Epithelial cell of proximal tubule (primary cell): ENCODE measurements around the gene SEMA4A. TPM values are rescaled to one million over a fixed set of nuclear protein-coding genes. Genes with fewer than 3 reads are reported as not detected.
A peak's percentile ranks its signal among the peaks of the same experiment; 100 is the strongest.
"Not testable (repeated sequence)": the region's sequence is repeated elsewhere in the genome, so short reads cannot be mapped to it uniquely, and the experiment has no call there.

Experiments used
- DNase-seq: peaks from one replicate; pipeline ENCODE4 v3.0.0-alpha.2; 2011; ENCODE audit warnings: low read depth
- H3K4me3 ChIP-seq: 2 replicates; pipeline ENCODE4 v1.5.1; 2011; ENCODE audit warnings: low read depth, mild to moderate bottlenecking, low read length
- CTCF ChIP-seq: conservative IDR thresholded peaks from 2 replicates; pipeline ENCODE4 v1.5.1; 2012; ENCODE audit warnings: low read depth, mild to moderate bottlenecking, low read length
- total RNA-seq: library from RNA; depleted of rRNA; stranded (reverse); fragments of >200 nt; gene quantifications from 2 replicates; pipeline ENCODE4 v1.2.3, GENCODE V29; 2015

Gene SEMA4A
- total RNA-seq, 1 donor from 2014 or later, result 3.5 TPM

GRCh38 chr1:156121457-156121856 lies 31.9 kb upstream of the SEMA4A start:
- no peak for TF ChIP-seq CTCF
- H3K4me3 ChIP-seq, result peak overlapping the region; percentile 6
- DNase-seq, result no peak

GRCh38 chr1:156122086-156122485 lies 31.3 kb upstream of the SEMA4A start:
- no peak for DNase-seq
- H3K4me3 ChIP-seq, result peak overlapping the region; percentile 41
- TF ChIP-seq CTCF, result no peak

GRCh38 chr1:156122519-156123355 lies 30.6 kb upstream of the SEMA4A start:
- no peak for TF ChIP-seq CTCF
- H3K4me3 ChIP-seq, result peak overlapping the region; percentile 41
- DNase-seq, result no peak

GRCh38 chr1:156123356-156124196 lies 29.8 kb upstream of the SEMA4A start:
- no peak for DNase-seq
- H3K4me3 ChIP-seq, result peak overlapping the region; percentile 41
- peak; percentile 46 for TF ChIP-seq CTCF

GRCh38 chr1:156124557-156125483 lies 28.6 kb upstream of the SEMA4A start:
- no peak for TF ChIP-seq CTCF
- DNase-seq, result no peak
- H3K4me3 ChIP-seq, result no peak overlapping the region

- not testable (repeated sequence) for DNase-seq, H3K4me3 ChIP-seq
Observed at GRCh38 chr1:156125544-156125943, 27.8 kb upstream of the SEMA4A start.
